Osteoblast (primary cell): ENCODE data around the gene MACO1. TPM values are rescaled to one million over a fixed set of nuclear protein-coding genes. Genes with fewer than 3 reads are reported as not detected.
A peak's percentile ranks its signal among the peaks of the same experiment; 100 is the strongest.

ENCODE experiments used
- DNase-seq: peaks from one replicate; pipeline ENCODE4 v3.0.0; 2011; ENCODE audit warnings: low spot score, mixed read lengths; ENCODE audit not compliant: insufficient read length; ENCODE audit errors: missing footprints
- H2AFZ ChIP-seq: 2 replicates; pipeline ENCODE4 v1.6.0; 2011; ENCODE audit warnings: mild to moderate bottlenecking, low read length
- H3K27ac ChIP-seq: 2 replicates; pipeline ENCODE4 v1.5.1; 2011; ENCODE audit warnings: mild to moderate bottlenecking, low read depth, low read length, moderate library complexity
- H3K27me3 ChIP-seq: 2 replicates; pipeline ENCODE4 v1.6.0; 2012; ENCODE audit warnings: mild to moderate bottlenecking, control low read depth, inconsistent platforms, low read length, moderate library complexity; ENCODE audit not compliant: insufficient read depth
- H3K36me3 ChIP-seq: 2 replicates; pipeline ENCODE4 v1.5.1; 2011; ENCODE audit warnings: mild to moderate bottlenecking, low read length, control low read depth, moderate library complexity; ENCODE audit not compliant: insufficient read depth
- H3K4me1 ChIP-seq: 2 replicates; pipeline ENCODE4 v1.5.1; 2011; ENCODE audit warnings: mild to moderate bottlenecking, low read length, control low read depth, moderate library complexity; ENCODE audit not compliant: insufficient read depth
- H3K4me2 ChIP-seq: 2 replicates; pipeline ENCODE4 v1.6.0; 2011; ENCODE audit warnings: mild to moderate bottlenecking, low read length; ENCODE audit not compliant: insufficient read depth
- H3K4me3 ChIP-seq: fragments of 200-600 bp; sonication (generic); 3 replicates; pipeline ENCODE4 v1.5.1; 2012; ENCODE audit warnings: mild to moderate bottlenecking, low read length, inconsistent platforms; ENCODE audit not compliant: insufficient read depth
- H3K79me2 ChIP-seq: 2 replicates; pipeline ENCODE4 v1.6.0; 2012; ENCODE audit warnings: mild to moderate bottlenecking, low read length, control low read depth, inconsistent platforms; ENCODE audit not compliant: insufficient read depth
- H3K9me3 ChIP-seq: 2 replicates; pipeline ENCODE4 v1.5.1; 2011; ENCODE audit warnings: low read depth, low read length, control low read depth
- H4K20me1 ChIP-seq: 2 replicates; pipeline ENCODE4 v1.6.0; 2012; ENCODE audit warnings: mild to moderate bottlenecking, low read length, control low read depth; ENCODE audit not compliant: insufficient read depth
- total RNA-seq: library from RNA; depleted of rRNA; stranded (reverse); fragments of >200 nt; gene quantifications from 2 replicates; pipeline ENCODE4 v1.2.3, GENCODE V29; 2012
- TF ChIP-seq, protein P1 (sequence below): IDR thresholded peaks from 2 replicates; pipeline ENCODE4 v1.5.1; 2011; ENCODE audit warnings: mild to moderate bottlenecking, low read depth, low read length, moderate library complexity; ENCODE audit errors: extremely low read depth

Gene MACO1
- total RNA-seq, 1 donor = 35.5 TPM

DNA sequence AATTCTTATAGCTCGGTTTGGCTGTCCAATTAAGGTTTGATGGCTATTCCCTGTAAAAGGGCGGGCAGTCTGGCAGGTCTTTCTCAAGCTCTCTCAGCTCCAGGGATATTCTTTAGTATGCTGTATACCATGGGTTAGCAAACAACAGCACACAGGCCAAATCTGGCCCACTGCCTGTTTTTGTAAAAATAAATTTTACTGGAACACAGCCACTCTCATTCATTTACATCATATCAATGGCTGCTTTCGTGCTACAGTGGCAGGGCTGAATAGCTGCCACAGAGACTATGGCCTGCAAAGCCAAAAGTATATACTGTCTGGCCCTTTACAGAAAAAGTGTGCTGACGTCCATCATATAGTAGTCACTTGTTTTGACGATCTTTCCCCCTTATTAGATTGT, 32.0 kb downstream of the MACO1 start:
- peaks cover 31% of the 10 kb centered on the region for H3K79me2 ChIP-seq
- H3K4me3 ChIP-seq = no peak overlapping the region
- no peaks in the 10 kb centered on the region for H3K9me3 ChIP-seq
- H4K20me1 ChIP-seq = peaks cover 5% of the 10 kb centered on the region
- TF ChIP-seq, protein P1, sequence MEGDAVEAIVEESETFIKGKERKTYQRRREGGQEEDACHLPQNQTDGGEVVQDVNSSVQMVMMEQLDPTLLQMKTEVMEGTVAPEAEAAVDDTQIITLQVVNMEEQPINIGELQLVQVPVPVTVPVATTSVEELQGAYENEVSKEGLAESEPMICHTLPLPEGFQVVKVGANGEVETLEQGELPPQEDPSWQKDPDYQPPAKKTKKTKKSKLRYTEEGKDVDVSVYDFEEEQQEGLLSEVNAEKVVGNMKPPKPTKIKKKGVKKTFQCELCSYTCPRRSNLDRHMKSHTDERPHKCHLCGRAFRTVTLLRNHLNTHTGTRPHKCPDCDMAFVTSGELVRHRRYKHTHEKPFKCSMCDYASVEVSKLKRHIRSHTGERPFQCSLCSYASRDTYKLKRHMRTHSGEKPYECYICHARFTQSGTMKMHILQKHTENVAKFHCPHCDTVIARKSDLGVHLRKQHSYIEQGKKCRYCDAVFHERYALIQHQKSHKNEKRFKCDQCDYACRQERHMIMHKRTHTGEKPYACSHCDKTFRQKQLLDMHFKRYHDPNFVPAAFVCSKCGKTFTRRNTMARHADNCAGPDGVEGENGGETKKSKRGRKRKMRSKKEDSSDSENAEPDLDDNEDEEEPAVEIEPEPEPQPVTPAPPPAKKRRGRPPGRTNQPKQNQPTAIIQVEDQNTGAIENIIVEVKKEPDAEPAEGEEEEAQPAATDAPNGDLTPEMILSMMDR = no peak
- H3K4me1 ChIP-seq = no peaks in the 10 kb centered on the region
- no peak for DNase-seq
- no peak overlapping the region for H3K27ac ChIP-seq
- no peak overlapping the region for H3K4me2 ChIP-seq
- peaks cover 14% of the 10 kb centered on the region for H3K36me3 ChIP-seq
- no peaks in the 10 kb centered on the region for H3K27me3 ChIP-seq
- H2AFZ ChIP-seq = no peak overlapping the region

DNA sequence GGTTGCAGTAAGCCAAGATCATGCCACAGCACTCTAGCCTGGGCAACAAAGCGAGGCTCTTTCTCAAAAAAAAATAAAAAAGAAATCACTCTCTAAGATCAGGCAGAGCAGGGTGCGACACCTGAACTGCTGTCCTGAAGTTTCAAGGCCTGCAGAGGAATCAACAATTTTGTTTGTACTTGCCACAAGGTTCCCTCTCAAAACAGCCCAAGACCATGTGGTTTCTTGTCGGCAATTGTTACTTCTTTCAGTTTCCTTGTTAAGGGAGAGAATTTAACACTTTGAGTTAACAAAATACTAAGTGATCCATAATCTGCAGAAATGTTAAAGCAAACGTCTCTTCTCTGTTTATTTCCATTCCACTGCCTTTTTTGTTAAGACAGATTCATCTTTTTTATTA, 36.5 kb downstream of the MACO1 start:
- Histone ChIP-seq H3K4me3 (no peak overlapping the region), H3K27me3 (no peaks in the 10 kb centered on the region), H2AFZ (no peak overlapping the region), H3K79me2 (peaks cover 33% of the 10 kb centered on the region), H4K20me1 (peaks cover 16% of the 10 kb centered on the region), H3K27ac (no peak overlapping the region), H3K4me1 (peaks cover 23% of the 10 kb centered on the region), H3K9me3 (no peaks in the 10 kb centered on the region), H3K36me3 (no peaks in the 10 kb centered on the region), H3K4me2 (no peak overlapping the region)
- TF ChIP-seq, protein P1 = no peak
- DNase-seq = no peak

DNA sequence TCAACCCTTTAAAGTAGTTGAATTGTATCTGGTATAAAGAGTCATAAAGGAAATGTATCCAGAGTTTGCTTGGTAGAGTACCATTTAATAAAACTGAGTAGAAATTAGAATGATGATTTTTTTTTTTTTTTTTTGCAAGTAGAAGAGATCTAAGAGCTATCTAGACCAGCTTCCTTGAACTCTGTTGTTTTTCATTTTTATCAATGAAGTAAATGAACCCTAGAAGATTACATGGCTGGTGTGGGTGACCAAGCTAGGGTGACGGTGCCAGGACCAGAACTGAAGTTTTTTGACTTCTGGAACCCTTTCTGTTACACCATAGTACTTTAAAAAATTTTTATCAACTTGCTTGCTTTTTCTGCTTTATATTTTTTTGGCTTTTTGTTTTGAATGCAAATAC, 36.9 kb downstream of the MACO1 start:
- no peaks in the 10 kb centered on the region for H3K36me3 ChIP-seq
- no peak overlapping the region for H3K4me2 ChIP-seq
- no peak for DNase-seq
- H3K79me2 ChIP-seq = peaks cover 37% of the 10 kb centered on the region
- H3K27me3 ChIP-seq = no peaks in the 10 kb centered on the region
- H3K4me3 ChIP-seq = no peak overlapping the region
- H4K20me1 ChIP-seq = peaks cover 16% of the 10 kb centered on the region
- H3K9me3 ChIP-seq = no peaks in the 10 kb centered on the region
- H3K27ac ChIP-seq = peak overlapping the region; percentile 59
- H3K4me1 ChIP-seq = peaks cover 23% of the 10 kb centered on the region
- TF ChIP-seq, protein P1 = no peak
- no peak overlapping the region for H2AFZ ChIP-seq

DNA sequence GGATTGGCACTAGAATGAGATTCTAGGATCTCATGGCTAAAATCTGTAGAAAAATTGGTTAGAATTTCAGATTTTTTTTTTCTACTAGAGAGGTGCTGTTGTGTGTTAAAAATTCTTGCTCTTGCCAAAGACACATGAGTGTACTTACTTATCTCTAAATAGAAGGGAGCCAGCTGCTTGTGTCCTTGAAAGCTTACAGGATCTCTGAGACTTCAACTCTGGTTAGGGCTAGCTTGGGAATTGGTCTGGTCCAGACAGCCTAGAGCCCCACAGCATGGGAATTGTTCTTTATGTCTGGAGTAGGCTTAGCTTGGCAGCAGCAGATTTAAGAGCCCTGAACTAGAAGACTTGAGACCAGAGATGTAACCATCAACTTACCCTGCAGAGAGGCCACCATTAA, 37.3 kb downstream of the MACO1 start:
- no peak for DNase-seq
- H3K27ac ChIP-seq = peak overlapping the region; percentile 59
- H3K4me2 ChIP-seq = no peak overlapping the region
- H3K27me3 ChIP-seq = no peaks in the 10 kb centered on the region
- peaks cover 23% of the 10 kb centered on the region for H3K4me1 ChIP-seq
- H2AFZ ChIP-seq = no peak overlapping the region
- TF ChIP-seq, protein P1 = no peak
- no peaks in the 10 kb centered on the region for H3K9me3 ChIP-seq
- H3K79me2 ChIP-seq = peaks cover 35% of the 10 kb centered on the region
- H4K20me1 ChIP-seq = peaks cover 16% of the 10 kb centered on the region
- no peaks in the 10 kb centered on the region for H3K36me3 ChIP-seq
- H3K4me3 ChIP-seq = no peak overlapping the region
